HG03342 (cell line): ENCODE data around the gene SMYD3.

ENCODE experiments used
- ATAC-seq: cut with Tn5 transposase; IDR thresholded peaks from one replicate; pipeline ENCODE4 v1.9.1; 2021; ENCODE audit warnings: mild to moderate bottlenecking, moderate library complexity; ENCODE audit not compliant: unreplicated experiment

Gene SMYD3

GRCh38 chr1:246283771-246284410 is 223.2 kb downstream of the SMYD3 start:
- no peak for ATAC-seq

DNA sequence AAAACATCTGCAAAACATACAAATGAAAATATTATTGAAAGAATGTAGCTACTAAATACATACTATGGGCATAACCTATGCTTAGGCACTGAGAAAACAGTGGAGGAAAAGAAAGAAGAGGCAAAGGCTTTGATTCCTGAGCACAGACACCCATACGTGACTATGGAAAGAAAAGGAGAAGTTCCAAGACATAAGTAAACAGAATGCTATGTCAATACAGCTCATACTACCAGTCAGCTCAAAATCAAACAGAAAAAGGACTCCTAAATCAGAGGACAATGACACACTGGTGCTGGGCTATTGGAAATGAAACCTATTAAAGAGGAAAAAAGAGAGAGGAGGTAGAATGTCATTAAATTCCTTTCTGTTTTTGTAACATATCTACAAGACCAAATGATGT is 225.4 kb downstream of the SMYD3 start:
- ATAC-seq, result no peak

DNA sequence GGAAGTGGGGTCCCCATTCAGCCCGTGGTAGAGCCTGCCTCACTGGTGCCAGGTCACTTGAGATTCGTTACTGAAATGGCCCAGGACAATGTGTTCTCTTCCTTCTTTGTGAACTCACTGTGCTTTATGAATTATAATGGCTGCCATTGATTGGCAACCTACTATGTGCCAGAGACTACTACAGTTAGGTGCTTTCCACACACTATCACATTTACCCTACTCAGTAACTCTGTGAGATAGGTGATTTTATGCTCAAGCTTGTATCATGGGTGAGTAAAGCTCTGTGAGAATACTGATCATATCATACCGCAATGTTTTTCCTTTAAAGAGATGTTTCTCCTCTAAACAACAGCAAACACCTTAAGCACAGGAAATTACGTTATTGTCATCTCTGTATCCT is 225.9 kb downstream of the SMYD3 start:
- no peak for ATAC-seq

DNA sequence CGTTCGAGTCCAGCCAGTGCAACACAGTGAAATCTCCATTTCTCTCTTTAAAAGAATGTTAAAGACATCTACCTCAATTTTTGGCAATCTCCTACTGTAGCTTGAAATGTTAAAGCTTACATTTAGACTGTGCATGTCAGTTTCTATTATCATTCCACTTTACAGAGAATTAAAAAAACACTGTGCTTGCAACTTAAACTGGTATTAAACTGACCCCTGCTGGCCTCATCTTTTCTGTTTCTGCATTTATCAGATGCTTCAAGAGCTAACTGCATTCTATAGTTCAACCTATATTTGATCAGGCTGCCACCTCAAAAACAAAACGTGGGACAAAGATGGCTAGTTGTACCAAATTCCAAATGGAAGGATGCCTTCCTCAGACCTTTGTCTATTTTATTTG is 226.5 kb downstream of the SMYD3 start:
- ATAC-seq, result no peak

GRCh38 chr1:246279402-246279801 is 227.7 kb downstream of the SMYD3 start:
- ATAC-seq, result no peak

DNA sequence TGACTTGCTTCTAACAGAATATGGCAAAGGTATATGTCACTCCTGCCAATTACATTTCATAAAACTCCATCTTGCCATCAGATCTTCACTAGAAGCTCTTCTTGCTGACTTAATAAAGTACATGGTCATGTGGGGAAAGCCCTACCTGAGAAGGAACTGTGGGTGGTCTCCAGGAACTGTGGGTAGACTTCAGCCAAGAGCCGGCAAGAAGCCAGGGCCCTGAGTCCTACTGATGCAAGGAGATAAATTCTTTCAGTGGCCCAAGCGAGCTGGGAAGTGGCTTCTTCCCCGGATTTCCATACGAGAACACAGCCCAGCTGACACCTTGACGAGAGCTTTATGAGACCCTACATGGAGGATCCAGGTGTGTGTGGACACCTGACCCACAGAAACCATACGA is 228.7 kb downstream of the SMYD3 start:
- no peak for ATAC-seq

- no peak for ATAC-seq
Measured at GRCh38 chr1:246275036-246275435, 232.0 kb downstream of the SMYD3 start.

GRCh38 chr1:246274186-246274585 is 232.9 kb downstream of the SMYD3 start:
- no peak for ATAC-seq

DNA sequence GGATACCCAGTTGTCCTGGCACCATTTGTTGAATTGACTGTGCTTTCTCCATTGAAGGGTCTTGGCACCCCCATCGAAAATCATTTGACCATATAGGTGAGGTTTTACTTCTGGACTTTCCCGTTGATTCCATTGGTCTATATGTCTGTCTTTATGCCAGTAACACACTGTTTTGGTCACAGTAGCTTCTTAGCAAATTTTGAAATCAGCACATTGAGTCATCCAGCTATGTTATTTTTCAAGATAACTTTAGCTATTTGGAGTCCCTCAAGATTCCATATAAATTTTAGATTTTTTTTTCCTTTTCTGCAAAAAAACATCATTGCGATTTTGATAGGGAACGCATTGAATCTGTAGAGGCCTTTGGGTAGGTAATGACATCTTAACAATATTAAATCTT is 235.6 kb downstream of the SMYD3 start:
- no peak for ATAC-seq

DNA sequence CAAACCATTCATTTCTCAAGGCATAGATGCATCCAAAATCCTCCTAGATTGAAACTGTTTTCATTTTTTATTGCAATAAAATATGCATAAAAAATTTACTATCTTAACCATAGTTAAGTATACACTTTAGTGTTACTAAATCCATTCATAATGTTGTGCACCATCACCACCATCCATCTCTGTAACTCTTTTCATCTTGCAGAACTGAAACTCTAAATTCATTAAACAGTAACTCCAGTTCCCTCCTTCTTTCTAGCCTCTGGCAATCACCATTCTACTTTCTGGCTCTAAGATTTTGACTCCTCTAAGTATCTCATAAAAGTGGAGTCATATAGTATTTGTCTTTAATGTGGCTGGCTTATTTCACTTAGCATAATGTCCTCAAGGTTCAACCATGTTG is 236.8 kb downstream of the SMYD3 start:
- ATAC-seq, result peak; percentile 91

GRCh38 chr1:246269466-246269865 is 237.6 kb downstream of the SMYD3 start:
- no peak for ATAC-seq

GRCh38 chr1:246267896-246268295 is 239.2 kb downstream of the SMYD3 start:
- ATAC-seq, result no peak

- ATAC-seq, result no peak
Measured at GRCh38 chr1:246267426-246267825, 239.7 kb downstream of the SMYD3 start.

- ATAC-seq, result no peak
Measured at GRCh38 chr1:246265481-246265880, 241.6 kb downstream of the SMYD3 start.

- ATAC-seq, result no peak
Measured at GRCh38 chr1:246262281-246262680, 244.8 kb downstream of the SMYD3 start.

- ATAC-seq, result no peak
Measured at GRCh38 chr1:246261639-246262038, 245.4 kb downstream of the SMYD3 start.

- ATAC-seq, result no peak
Measured at GRCh38 chr1:246258250-246258649, 248.8 kb downstream of the SMYD3 start.

- ATAC-seq, result no peak
Measured at GRCh38 chr1:246255773-246256172, 251.3 kb downstream of the SMYD3 start.

- no peak for ATAC-seq
Measured at GRCh38 chr1:246254854-246255253, 252.2 kb downstream of the SMYD3 start.

DNA sequence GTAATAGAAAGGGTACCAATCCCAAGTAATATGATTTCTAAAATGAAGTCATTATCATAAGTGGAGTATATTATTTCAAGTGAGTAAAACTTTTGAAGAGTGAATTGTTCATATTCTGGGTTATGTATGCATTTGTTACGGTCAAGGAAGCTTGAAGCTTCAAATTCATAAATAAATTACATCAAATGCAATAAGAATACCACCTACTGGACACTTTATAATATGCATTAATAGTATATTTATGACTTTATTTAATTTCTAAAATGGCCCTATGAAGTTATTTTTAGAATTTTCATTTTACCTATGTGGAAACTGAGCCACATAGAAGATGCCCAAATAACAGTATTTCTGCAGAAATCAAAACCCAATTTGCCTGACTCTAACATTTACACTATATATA is 260.6 kb downstream of the SMYD3 start:
- ATAC-seq, result no peak

- no peak for ATAC-seq
Measured at GRCh38 chr1:246245541-246245940, 261.5 kb downstream of the SMYD3 start.

GRCh38 chr1:246232126-246232525 is 275.0 kb downstream of the SMYD3 start:
- no peak for ATAC-seq

- no peak for ATAC-seq
Measured at GRCh38 chr1:246226041-246226440, 281.0 kb downstream of the SMYD3 start.
